ENCODE results near the gene TOB2. TPM values are rescaled to one million over a fixed set of nuclear protein-coding genes. Genes with fewer than 3 reads are reported as not detected.
A peak's percentile ranks its signal among the peaks of the same experiment; 100 is the strongest.

Gene TOB2
- total and polyA plus RNA-seq, 9 of the 15 experiments (the other 6 are each of a cell fraction or from before 2014, with no cell fraction given), result 3.3 to 20.5 (median 7.3) TPM

- TF ChIP-seq, protein P1, sequence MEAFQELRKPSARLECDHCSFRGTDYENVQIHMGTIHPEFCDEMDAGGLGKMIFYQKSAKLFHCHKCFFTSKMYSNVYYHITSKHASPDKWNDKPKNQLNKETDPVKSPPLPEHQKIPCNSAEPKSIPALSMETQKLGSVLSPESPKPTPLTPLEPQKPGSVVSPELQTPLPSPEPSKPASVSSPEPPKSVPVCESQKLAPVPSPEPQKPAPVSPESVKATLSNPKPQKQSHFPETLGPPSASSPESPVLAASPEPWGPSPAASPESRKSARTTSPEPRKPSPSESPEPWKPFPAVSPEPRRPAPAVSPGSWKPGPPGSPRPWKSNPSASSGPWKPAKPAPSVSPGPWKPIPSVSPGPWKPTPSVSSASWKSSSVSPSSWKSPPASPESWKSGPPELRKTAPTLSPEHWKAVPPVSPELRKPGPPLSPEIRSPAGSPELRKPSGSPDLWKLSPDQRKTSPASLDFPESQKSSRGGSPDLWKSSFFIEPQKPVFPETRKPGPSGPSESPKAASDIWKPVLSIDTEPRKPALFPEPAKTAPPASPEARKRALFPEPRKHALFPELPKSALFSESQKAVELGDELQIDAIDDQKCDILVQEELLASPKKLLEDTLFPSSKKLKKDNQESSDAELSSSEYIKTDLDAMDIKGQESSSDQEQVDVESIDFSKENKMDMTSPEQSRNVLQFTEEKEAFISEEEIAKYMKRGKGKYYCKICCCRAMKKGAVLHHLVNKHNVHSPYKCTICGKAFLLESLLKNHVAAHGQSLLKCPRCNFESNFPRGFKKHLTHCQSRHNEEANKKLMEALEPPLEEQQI (IDR thresholded peaks at IDR 0.05), result no peak
- TF ChIP-seq E2F3 (CRISPR knock-in tag; IDR thresholded peaks at IDR 0.05), result no peak
- peak; percentile 28; the same call in 1 of the 2 replicates for TF ChIP-seq ZNF431 (CRISPR knock-in tag; IDR thresholded peaks at IDR 0.05)
- TF ChIP-seq CC2D1A (IDR thresholded peaks at IDR 0.05), result no peak
- no peak for TF ChIP-seq ASH1L (IDR thresholded peaks at IDR 0.05; ENCODE audit: borderline replicate concordance, low read depth, partially characterized antibody)
- TF ChIP-seq ZNF134 (CRISPR knock-in tag; conservative IDR thresholded peaks at IDR 0.05), result no peak
- TF ChIP-seq KLF1 (tag; IDR thresholded peaks at IDR 0.05), result peak; percentile 59; the same call in 1 of the 2 replicates
- TF ChIP-seq ZNF449 (CRISPR knock-in tag; IDR thresholded peaks at IDR 0.05), result no peak
- no peak for TF ChIP-seq MLX (CRISPR knock-in tag; conservative IDR thresholded peaks at IDR 0.05)
- no peak for TF ChIP-seq RNF219 (CRISPR knock-in tag; IDR thresholded peaks at IDR 0.05)
- TF ChIP-seq EP300 (IDR thresholded peaks at IDR 0.05; ENCODE audit: low read length), result peak; percentile 53
- no peak for TF ChIP-seq YBX1 (IDR thresholded peaks at IDR 0.05)
- no peak for TF ChIP-seq PHTF2 (CRISPR knock-in tag; IDR thresholded peaks at IDR 0.05)
- no peak; the same call in 1 of the 2 replicates for TF ChIP-seq ZNF518B (CRISPR knock-in tag; IDR thresholded peaks at IDR 0.05)
- peak; percentile 50 to 98; a peak in 3 of 4 replicates for TF ChIP-seq NONO (IDR thresholded peaks at IDR 0.05; ENCODE audit: low read depth in 2 of 2, low read length in 1 of 2)
- TF ChIP-seq ZC3H11A (IDR thresholded peaks at IDR 0.05; ENCODE audit: low read depth, low read length), result no peak
- peak; percentile 46; the same call in 1 of the 2 replicates for TF ChIP-seq PHF21A (IDR thresholded peaks at IDR 0.05; ENCODE audit: borderline replicate concordance, low read depth)
- peak; percentile 76 for TF ChIP-seq RFX1 (IDR thresholded peaks at IDR 0.05)
Measured at GRCh38 chr22:41446639-41447434, at the start of gene TOB2 (continued).

All from K562 (cell line).